ENCODE data around the gene PORCN.

The PORCN gene

DNA sequence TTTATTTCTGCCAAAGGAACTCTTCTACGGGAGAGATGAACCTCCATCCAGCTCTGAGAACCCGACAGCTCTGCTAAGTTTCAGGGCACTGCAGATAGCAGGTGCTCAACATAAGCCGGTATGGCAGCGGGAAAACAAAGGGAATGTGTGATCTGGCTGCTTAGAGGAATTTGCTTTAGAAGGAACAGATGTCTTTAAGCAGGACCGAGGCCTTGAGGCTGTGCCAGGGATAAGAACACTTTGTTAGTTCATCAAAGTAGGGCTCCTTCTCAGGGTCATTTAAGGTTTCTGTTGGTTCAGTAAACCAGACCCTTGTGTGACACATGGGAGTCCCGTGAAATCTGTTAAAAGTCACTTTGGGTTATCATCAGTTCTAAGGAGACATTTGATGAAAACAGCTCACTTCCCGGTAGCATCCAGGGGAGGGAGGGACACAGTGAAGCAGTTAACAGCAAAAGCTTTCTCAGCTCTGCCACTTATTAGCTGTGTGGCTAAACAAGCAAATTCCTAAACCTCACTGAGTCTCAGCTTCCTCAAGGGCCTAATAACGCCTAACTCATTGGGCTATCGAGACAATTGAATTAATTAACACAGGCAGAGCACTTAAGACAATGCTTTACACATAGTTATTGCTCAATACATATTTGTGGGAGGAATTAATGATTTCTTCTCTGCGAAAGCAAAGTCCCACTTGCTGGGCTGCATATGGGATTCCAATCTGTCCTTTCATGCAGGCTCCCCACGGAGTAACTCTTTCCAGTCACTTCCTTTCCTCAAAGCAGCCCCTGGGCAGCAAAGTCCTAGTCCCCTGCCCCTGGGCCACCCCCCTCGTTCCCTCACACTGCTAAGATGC, 35.7 kb upstream of the PORCN start:
- TF ChIP-seq, protein P1, sequence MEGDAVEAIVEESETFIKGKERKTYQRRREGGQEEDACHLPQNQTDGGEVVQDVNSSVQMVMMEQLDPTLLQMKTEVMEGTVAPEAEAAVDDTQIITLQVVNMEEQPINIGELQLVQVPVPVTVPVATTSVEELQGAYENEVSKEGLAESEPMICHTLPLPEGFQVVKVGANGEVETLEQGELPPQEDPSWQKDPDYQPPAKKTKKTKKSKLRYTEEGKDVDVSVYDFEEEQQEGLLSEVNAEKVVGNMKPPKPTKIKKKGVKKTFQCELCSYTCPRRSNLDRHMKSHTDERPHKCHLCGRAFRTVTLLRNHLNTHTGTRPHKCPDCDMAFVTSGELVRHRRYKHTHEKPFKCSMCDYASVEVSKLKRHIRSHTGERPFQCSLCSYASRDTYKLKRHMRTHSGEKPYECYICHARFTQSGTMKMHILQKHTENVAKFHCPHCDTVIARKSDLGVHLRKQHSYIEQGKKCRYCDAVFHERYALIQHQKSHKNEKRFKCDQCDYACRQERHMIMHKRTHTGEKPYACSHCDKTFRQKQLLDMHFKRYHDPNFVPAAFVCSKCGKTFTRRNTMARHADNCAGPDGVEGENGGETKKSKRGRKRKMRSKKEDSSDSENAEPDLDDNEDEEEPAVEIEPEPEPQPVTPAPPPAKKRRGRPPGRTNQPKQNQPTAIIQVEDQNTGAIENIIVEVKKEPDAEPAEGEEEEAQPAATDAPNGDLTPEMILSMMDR (IDR thresholded peaks at IDR 0.05) = no peak

- TF ChIP-seq, protein P1 (IDR thresholded peaks at IDR 0.05) = no peak
Measured at GRCh38 chrX:48473704-48473990, 35.1 kb upstream of the PORCN start.

DNA sequence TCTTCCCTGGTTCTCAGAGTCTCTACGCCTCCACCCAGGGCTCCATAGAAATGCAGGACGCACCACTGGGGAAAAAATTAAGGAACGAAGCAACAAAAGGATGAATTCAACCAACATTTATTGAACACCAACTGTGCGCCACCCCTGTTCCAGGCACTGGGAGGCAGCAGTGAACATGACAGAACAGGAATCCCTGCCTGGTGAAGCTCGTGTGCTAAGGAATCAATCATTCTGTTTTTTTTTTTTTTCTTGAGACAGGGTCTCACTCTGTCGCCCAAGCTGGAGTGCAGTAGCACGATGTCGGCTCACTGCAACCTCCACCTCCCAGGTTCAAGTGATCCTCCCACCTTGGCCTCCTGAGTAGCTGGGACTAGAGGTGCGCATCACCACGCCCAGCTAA, 34.7 kb upstream of the PORCN start:
- TF ChIP-seq, protein P1 (IDR thresholded peaks at IDR 0.05) = no peak; the same call in 1 of the 2 replicates

GRCh38 chrX:48474581-48474980, 34.2 kb upstream of the PORCN start:
- TF ChIP-seq, protein P1 (IDR thresholded peaks at IDR 0.05) = no peak

DNA sequence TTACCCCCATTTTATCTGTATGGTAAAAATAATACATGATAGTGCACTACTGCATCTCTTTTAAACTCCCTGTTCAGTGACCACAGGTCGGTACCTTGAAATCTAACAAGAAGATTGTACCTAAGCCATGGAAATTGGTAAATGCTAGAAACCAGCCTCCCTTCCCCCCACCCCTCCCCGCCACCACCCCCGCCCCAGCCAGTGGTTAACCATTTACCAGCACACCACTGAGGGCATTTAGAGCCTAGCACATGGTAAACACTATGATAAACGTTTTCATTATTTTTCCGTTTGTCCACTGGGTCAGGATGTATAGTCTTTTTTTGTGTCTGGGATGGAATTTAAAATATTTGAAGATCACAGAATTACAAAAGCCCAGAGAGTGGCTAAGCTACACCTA, 33.5 kb upstream of the PORCN start:
- TF ChIP-seq, protein P1 (IDR thresholded peaks at IDR 0.05) = no peak

DNA sequence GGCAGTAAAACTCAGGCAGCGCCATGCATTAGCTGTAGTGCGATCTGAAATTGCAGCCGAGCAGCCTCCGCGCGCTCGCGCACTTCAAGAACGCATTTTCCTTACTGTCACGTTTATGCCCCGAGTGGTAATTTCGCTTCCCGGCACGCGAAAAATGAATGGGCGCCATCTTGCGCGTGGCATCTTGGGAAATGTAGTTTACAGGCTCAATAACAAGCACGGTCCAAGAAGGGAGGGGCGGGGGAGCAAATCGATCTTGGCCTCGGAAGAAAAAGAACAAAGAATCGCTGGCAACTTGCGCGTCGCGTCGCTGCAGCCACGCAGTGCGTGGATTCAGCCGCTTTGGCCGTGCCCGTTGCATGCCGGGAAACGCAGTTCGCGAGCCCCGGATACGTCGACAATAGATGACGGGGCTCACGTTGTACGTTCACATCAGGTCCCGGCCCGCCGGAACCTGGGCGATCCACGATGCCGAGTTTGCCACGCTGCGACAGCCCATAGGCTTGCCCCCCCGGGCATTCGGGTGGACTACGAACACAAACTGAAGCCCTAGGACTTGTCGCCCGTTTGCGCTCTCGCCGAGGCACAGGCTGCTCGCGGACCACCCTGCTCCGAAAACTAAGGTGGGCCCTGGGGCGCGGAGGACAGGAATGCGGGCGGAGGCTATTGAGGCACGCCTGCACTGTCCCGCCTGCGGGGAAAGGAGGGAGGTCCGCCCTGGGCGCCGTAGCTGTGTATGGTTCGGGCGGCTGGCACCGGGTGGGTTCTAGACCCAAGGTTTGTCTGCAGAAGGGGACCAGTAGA, 32.8 kb upstream of the PORCN start, which contains the start of gene FTSJ1:
Gene FTSJ1 (plus strand): TSS at position 426 of the 804 bp plus-strand sequence. CDS start 1,849 bp downstream, outside the sequence.
- TF ChIP-seq, protein P1 (IDR thresholded peaks at IDR 0.05) = no peak

DNA sequence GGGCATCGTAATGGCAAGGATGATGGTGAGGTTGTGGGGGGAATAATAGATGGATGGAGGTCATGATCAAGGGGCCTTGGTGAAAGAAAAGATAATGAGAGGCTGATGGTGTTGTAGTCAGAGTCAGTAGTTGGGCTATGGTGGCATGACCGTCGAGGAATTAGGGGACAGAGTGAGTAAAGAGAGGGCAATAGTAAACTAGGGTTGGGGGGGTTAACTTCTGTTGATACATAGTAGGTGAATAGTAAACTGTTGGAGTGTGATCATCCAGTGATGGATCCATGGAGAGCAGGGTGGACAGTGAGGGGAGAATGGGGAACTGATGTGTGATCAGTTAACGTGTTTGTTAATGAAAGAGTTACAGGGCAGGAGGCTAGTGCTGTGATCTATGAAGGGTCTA, 31.9 kb upstream of the PORCN start:
- TF ChIP-seq, protein P1 (IDR thresholded peaks at IDR 0.05) = no peak
